Nephron progenitor cell (in vitro differentiated cells): ENCODE measurements around the gene PAAF1.

Experiments used
- DNase-seq: peaks from one replicate; pipeline ENCODE4 v3.0.0; 2021
- H3K27ac Mint-ChIP-seq: 2 replicates; pipeline ENCODE4 v1.8.0; 2021; ENCODE audit warnings: mild to moderate bottlenecking, moderate library complexity, mixed read lengths
- H3K27me3 Mint-ChIP-seq: 2 replicates; pipeline ENCODE4 v1.8.0; 2021; ENCODE audit warnings: mild to moderate bottlenecking, low read depth, mixed read lengths; ENCODE audit not compliant: poor library complexity
- H3K36me3 Mint-ChIP-seq: 2 replicates; pipeline ENCODE4 v1.8.0; 2021; ENCODE audit warnings: low read depth, mixed read lengths
- H3K4me1 Mint-ChIP-seq: 2 replicates; pipeline ENCODE4 v1.8.0; 2021; ENCODE audit warnings: mixed read lengths
- H3K4me3 Mint-ChIP-seq: 2 replicates; pipeline ENCODE4 v1.8.0; 2021; ENCODE audit warnings: mild to moderate bottlenecking, moderate library complexity, mixed read lengths
- H3K9me3 Mint-ChIP-seq: 2 replicates; pipeline ENCODE4 v1.8.0; 2021; ENCODE audit warnings: mild to moderate bottlenecking, moderate library complexity, mixed read lengths
- CTCF ChIP-seq: fragments of 200-600 bp; sonication (generic); IDR thresholded peaks from 2 replicates; pipeline ENCODE4 v1.5.0; 2021; ENCODE audit warnings: antibody characterized with exemption

PAAF1 gene

GRCh38 chr11:73963861-73964260 is 87.1 kb downstream of the PAAF1 start:
- no peaks in the 10 kb centered on the region for H3K36me3 Mint-ChIP-seq
- H3K4me3 Mint-ChIP-seq = no peak overlapping the region
- TF ChIP-seq CTCF = no peak
- no peak overlapping the region for H3K27ac Mint-ChIP-seq
- H3K4me1 Mint-ChIP-seq = peaks cover 14% of the 10 kb centered on the region
- peaks cover 15% of the 10 kb centered on the region for H3K27me3 Mint-ChIP-seq
- no peaks in the 10 kb centered on the region for H3K9me3 Mint-ChIP-seq
- no peak for DNase-seq

DNA sequence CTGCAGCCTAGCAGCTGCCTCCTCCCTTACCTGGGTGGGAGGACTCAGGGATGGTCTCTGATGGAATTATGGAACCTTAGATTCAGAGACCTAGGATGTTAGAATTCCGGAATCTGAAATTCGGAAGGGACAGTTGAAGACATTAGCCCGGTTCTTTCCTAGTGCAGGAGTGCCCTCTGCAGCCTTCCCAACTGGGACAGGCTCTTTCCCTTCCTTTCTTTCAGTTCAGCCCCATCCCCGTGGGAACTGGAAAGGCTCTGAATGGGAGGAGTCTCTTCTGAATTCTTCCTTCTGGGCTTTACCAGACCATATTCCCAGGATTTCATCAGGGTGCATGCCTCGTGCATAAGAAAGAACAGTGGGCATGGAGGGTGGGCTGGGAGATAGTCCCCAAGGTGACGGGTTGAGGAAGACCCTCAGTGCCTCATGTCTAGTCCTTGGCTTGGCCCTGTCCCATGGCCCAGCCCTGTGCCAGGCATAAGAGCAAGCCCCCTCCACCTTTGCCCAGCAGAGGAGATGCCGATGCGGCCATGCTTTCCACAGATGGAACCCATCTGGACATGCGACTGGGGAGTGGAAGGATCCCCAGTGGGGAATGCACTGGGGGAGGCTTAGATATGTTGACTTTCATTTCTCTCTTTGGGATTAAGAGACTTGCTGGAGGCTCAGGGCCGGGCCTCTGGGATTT is 88.4 kb downstream of the PAAF1 start:
- no peak overlapping the region for H3K4me3 Mint-ChIP-seq
- no peaks in the 10 kb centered on the region for H3K36me3 Mint-ChIP-seq
- peaks cover 15% of the 10 kb centered on the region for H3K27me3 Mint-ChIP-seq
- no peak overlapping the region for H3K27ac Mint-ChIP-seq
- no peak for DNase-seq
- H3K9me3 Mint-ChIP-seq = no peaks in the 10 kb centered on the region
- peaks cover 14% of the 10 kb centered on the region for H3K4me1 Mint-ChIP-seq
- TF ChIP-seq CTCF = no peak

DNA sequence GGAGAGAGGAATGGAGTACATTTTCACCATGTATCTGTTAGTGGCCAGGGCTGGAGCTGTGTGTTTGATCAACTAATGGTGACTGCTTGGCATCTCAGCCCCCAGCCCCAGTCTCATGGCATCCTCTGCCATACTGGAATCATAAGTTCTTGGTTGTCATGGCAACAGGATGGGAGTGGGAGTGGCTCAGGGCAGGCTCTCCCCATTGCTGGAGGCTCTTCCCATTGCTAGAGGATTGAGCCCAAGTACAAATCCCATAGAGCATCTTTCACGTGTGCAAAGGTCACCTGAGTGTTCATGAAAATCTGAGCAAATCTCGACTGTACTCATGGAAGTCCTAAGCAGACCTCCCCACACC is 88.9 kb downstream of the PAAF1 start:
- Mint-ChIP-seq H3K9me3 (no peaks in the 10 kb centered on the region), H3K36me3 (no peaks in the 10 kb centered on the region), H3K27me3 (peaks cover 15% of the 10 kb centered on the region), H3K27ac (peak overlapping the region; percentile 86), H3K4me3 (no peak overlapping the region), H3K4me1 (peaks cover 14% of the 10 kb centered on the region)
- TF ChIP-seq CTCF = no peak
- DNase-seq = no peak

- Mint-ChIP-seq H3K36me3 (no peaks in the 10 kb centered on the region), H3K27me3 (peaks cover 10% of the 10 kb centered on the region), H3K4me1 (peaks cover 14% of the 10 kb centered on the region), H3K27ac (no peak overlapping the region), H3K4me3 (no peak overlapping the region), H3K9me3 (no peaks in the 10 kb centered on the region)
- no peak for TF ChIP-seq CTCF
- no peak for DNase-seq
These were observed 91.7 kb downstream of the PAAF1 start for GRCh38 chr11:73968356-73968966.

DNA sequence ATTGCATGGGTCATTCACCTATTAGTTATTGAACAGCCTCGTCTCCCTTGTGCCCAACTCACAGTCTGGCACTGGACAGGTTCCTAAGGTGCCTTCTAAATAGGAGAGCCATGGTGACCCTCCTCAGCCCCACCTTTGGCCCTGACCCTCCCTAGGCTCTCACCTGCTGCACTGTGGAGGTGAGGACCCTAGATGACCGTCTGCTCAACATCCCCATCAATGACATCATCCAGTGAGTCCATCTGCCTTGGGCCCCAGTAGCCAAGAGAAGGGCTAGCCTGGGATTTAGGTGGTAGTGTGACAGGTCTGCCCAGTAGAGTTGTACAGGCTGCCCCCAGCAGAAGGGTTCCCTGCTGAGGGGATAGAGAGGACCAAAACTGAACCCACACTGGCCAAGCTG is 92.3 kb downstream of the PAAF1 start:
- Mint-ChIP-seq H3K27ac (no peak overlapping the region), H3K4me3 (no peak overlapping the region), H3K27me3 (peaks cover 10% of the 10 kb centered on the region), H3K4me1 (peaks cover 12% of the 10 kb centered on the region), H3K36me3 (no peaks in the 10 kb centered on the region), H3K9me3 (no peaks in the 10 kb centered on the region)
- no peak for DNase-seq
- no peak for TF ChIP-seq CTCF
